ENCODE data around the gene NME3.

The NME3 gene

DNA sequence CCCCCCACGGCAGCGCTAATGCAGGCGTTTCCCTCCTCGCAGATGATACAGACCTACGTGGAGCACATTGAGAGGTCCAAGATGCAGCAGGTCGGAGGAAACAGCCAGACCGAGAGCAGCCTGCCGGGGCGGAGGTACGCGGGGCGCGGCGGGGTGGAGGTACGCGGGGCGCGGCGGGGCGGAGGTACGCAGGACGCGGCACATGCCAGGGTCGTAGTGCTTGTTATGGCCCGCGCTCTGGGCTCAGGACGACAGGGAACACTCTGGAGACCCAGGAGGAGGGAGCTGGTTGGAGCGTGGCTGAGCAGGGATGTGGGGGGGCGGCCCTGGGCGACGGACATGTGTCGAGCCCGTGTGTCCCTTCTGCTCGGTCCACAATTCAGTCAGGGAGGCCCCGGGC lies 41.9 kb downstream of the NME3 start:
- no peak for DNase-seq (ENCODE audit: low read depth in 2 of 2, low spot score in 1 of 2)

DNA sequence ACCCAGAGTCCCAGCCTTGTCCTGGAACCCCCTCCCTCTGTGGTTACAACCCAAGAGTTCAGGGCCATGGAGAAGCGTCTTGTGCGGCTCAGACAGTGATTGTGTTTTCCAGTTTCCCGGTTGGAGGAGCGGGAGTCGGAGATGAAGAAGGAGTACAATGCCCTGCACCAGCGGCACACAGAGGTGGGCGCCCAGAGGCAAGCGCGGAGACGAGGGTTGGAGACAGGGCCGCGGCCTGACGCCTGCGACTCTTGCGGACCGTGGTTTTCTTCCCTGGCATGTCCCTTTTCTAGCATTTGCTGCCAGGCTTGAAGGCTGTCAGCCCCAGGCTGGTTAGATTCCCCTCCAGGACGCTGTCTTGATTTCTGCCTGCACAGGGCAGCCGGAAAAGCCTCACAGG lies 42.3 kb downstream of the NME3 start:
- DNase-seq (ENCODE audit: low read depth in 2 of 2, low spot score in 1 of 2): no peak

DNA sequence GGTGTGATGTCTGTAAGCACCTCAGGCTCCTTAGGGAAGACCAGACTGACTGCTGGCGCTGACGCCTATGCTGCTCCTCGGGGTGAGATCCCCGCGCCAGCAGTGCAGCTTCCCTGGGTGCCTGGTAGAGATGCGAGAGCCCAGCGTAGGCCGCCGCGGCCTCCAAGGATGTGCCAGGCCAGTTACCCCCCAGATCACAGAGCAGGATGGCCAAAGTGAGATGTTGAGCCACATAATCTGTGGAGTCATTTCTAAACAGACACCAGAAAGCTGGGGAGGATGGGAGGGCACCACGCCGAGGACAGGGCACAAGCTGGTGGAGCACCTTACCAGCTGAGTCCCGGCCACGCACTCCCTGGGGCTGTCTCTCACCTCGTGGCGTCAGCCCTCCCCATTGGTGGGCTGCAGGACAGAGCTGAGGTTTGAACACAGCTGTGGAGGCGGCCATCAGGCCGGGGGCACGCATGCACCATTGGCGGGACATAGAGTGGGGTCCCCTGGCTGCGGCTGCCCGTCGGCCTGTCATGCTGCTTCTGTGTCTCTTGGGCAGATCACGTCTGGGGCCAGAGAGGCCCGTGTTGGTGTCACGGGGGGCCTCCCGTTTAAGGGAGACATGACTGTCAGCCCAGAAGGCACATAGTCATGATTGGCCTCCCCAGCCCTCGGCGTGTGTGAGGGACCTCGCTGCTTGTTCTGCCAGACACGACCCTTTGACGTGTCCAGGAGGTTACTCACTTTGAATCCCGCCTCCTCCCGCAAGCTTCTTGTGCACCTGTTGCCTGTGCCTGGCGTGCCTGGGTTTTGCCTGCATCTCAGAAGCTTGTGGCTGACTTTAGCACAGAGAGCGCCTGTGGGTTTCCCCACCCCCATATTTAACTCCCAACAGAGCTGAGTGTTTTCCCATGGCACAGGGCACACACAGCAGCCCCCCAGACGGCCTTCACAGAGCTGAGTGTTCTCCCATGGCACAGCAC lies 43.4 kb downstream of the NME3 start:
- no peak for DNase-seq (ENCODE audit: low read depth in 2 of 2, low spot score in 1 of 2)

DNA sequence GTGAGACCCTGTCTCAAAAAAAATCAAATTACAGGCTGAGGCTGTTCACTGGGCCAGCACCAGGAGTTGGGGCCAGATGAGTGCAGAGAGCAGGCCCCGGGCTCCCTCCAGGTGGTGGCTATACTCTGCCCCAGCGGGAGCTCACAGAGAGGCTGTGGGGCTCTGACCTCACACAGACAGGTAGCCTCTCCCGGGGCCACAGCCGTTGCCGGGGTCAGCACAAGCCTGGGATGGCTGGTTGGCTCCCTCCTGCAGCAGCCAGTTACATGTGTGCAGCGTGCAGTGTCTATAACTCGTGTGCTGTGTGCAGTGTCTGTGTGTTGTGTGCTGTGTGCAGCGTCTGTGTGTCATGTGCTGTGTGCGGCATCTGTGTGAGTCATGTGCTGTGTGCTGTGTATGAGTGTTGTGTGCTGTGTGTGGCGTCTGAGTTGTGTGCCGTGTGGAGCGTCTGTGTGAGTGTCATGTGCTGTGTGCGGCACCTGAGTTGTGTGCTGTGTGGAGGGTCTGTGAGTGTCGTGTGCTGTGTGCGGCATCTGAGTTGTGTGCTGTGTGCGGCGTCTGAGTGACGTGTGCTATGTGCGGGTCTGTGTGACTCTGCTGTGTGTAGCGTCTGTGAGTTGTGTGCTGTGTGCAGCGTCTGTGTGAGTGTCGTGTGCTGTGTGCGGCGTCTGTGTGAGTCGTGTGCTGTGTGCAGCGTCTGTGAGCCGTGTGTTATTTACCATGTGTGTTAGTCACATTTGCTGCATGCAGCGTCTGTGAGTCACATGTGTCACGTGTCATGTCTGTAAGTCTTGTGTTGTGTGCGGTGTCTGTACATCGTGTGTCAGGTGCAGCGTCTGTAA lies 44.5 kb downstream of the NME3 start:
- DNase-seq (ENCODE audit: low read depth in 2 of 2, low spot score in 1 of 2): no peak

DNA sequence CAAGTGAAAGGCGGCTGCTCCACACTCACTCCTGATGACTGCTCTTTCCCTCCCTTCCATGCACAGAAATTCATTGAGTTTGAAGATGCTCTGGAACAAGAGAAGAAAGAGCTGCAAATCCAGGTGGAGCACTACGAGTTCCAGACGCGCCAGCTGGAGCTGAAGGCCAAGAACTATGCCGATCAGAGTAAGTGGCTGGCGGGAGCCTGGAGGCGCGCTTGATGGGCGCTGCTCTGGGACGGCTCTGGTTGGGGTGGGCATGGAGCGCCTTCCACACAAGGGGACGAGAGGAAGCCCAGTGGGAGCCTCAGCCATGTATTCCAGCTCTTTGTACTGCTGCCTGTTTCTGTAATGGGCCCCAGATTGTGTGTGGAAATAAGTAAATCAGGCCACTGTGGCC lies 46.9 kb downstream of the NME3 start:
- no peak for DNase-seq (ENCODE audit: low read depth in 2 of 2, low spot score in 1 of 2)

DNA sequence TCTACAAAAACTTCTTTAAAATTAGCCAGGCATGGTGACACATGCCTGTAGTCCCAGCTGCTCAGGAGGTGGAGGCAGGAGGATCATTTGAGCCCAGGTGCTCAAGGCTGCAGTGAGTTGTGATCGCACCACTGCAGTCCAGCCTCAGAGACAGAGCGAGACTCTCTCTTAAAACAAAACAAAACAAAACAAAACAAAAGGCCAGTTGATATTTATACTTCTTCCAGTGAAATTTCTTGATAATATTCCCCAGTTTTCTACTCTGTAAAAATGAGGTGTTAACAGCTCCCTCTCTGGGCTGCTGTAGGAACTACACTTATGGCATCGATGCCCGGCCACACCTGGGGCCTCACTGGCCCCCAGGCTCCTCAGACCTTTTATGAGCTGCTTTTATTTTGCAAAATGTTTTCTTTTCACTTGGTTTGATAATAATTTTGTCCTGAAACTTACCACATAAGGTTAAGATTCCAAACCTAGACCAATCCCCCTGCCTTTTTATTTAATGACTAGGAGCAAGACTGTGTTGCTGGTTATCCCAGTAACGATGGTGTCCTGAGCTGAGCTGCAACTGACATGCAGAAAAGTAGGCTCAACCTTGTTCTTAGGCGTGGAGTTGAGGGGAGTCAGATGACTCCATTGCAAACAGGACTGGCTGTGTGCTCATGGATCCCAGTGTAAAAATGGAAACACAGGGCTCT lies 47.7 kb downstream of the NME3 start:
- no peak for DNase-seq (ENCODE audit: low read depth in 2 of 2, low spot score in 1 of 2)

DNA sequence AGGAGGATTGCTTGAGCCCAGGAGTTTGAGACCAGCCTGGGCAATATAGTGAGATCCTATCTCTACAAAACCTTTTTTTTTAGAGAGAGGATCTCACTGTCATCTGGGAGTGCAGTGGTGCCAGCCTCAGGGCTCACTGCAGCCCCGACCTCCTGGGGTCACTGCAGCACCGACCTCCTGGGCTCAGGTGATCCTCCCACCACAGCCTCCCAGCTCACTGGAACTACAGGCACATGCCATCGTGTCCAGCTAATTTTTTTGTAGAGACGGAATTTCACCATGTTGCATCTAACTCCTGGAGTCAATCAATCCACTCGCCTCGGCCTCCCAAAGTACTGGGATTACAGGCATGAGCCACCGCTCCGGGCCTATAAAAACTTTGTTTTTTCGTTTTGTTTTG lies 50.0 kb downstream of the NME3 start:
- no peak for DNase-seq (ENCODE audit: low read depth in 2 of 2, low spot score in 1 of 2)
